H1 (cell line): ENCODE results near the gene AGPAT2. TPM values are rescaled to one million over a fixed set of nuclear protein-coding genes. Genes with fewer than 3 reads are reported as not detected.

ENCODE experiments used
- ASH2L ChIP-seq: fragments of 200-600, 300-600 bp; sonication (generic); IDR thresholded peaks from one replicate; pipeline ENCODE4 v1.7.1; 2017; ENCODE audit warnings: low read length
- EP300 ChIP-seq, 2 experiments: IDR thresholded peaks; 1 replicate in 1 of 2; 2 replicates in 1 of 2; pipeline ENCODE4 v1.6.1; 2011 to 2012; ENCODE audit warnings: low read depth in 2 of 2, low read length in 2 of 2, mild to moderate bottlenecking in 2 of 2, borderline replicate concordance in 1 of 2, inconsistent platforms in 1 of 2, moderate library complexity in 1 of 2
- FOSL1 ChIP-seq: IDR thresholded peaks from 2 replicates; pipeline ENCODE4 v1.6.1; 2011; ENCODE audit warnings: mild to moderate bottlenecking, low read depth, low read length, moderate library complexity; ENCODE audit not compliant: insufficient read depth
- KDM1A ChIP-seq: fragments of 200-600, 300-600 bp; sonication (generic); IDR thresholded peaks from 2 replicates; pipeline ENCODE4 v1.7.1; 2016; ENCODE audit warnings: mild to moderate bottlenecking, low read length, borderline replicate concordance
- polyA plus RNA-seq, 7 experiments: library from polyadenylated mRNA; depleted of rRNA in 3 of 7; stranded (reverse) in 5 of 7; unstranded in 2 of 7; fragments of >200 nt in 5 of 7; fragments of 200-250 nt in 2 of 7; gene quantifications; 1 replicate in 5 of 7; 2 replicates in 1 of 7; 4 replicates in 1 of 7; pipeline versions ENCODE4 v1.2.1 to v1.2.3, GENCODE V29; 2011 to 2013; ENCODE audit warnings: missing spikeins in 2 of 7, mixed read lengths in 2 of 7
- total RNA-seq: library from RNA; stranded (reverse); fragmentation: NEBNext Ultra II Directional; extraction: Animal tissue kit (Norgen Biotek cat#: 25700); gene quantifications from 2 replicates; pipeline ENCODE4 v1.2.1, GENCODE V29; 2021

Gene AGPAT2
- total and polyA plus RNA-seq, 2 of the 8 experiments (the other 6 are each of a cell fraction or from before 2014, with no cell fraction given) = 31.6 to 37.6 TPM

- TF ChIP-seq EP300 (IDR thresholded peaks at IDR 0.05; ENCODE audit: borderline replicate concordance in 1 of 2, low read depth in 2 of 2, low read length in 2 of 2) (no peak), KDM1A (no peak), FOSL1 (no peak), ASH2L (no peak)
Observed at GRCh38 chr9:136678624-136679023, 8.6 kb downstream of the AGPAT2 start (continued).
